GM19238 (cell line): ENCODE measurements around the gene ANKRD24.
A peak's percentile ranks its signal among the peaks of the same experiment; 100 is the strongest.
"Not testable (repeated sequence)": the region's sequence is repeated elsewhere in the genome, so short reads cannot be mapped to it uniquely, and the experiment has no call there.

Experiments
- DNase-seq: peaks from one replicate; pipeline ENCODE4 v3.0.0; 2011; ENCODE audit warnings: low spot score; ENCODE audit not compliant: insufficient read length

Gene ANKRD24

DNA sequence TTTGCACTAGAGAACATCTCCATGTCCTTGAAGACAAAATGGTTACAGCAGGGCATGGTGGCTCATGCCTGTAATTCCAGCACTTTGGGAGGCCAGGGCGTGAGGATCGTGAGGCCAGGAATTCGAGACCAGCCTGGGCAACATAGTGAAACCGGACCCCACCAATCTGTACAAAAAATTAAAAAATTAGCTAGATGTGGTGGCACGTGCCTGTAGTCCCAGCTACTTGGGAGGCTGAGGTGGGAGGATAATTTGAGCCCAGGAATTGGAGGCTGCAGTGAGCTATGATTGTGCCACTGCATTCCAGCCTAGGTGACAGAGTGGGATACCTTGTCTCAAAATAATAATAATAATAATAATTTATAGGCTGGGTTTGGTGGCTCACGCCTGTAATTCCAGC, 47.7 kb downstream of the ANKRD24 start:
- not testable (repeated sequence) for DNase-seq

DNA sequence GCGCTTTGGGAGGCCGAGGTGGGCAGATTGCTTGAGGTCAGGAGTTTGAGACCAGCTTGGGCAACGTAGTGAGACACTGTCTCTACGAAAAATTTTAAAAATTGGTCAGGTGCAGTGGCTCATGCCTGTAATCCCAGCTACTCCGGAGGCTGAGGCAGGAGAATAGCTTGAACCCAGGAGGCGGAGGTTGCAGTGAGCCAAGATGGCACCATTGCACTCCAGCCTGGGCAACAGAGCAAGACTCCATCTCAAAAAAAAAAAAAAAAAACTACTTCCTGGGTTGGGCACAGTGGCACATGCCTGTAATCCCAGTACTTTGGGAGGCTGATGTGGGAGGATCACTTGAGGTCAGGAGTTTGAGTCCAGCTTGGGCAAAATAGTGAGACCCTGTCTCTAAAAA, 49.0 kb downstream of the ANKRD24 start:
- not testable (repeated sequence) for DNase-seq

DNA sequence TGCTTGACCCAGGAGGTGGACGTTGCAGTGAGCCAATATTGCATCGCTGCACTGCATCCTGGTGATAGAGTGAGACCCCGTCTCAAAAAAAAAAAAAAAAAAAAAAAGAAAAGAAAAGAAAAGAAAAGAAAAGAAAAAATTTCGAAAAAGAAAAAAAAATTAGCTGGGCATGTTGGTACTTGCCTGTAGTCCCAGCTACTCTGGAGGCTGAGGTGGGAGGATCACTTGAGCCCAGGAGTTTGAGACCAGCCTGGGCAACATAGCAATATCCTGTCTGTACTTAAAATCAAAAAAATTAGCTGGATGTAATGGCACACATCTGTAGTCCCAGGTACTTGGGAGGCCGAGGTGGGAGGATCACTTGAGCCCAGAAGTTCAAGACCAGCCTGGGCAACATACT, 49.6 kb downstream of the ANKRD24 start:
- not testable (repeated sequence) for DNase-seq

DNA sequence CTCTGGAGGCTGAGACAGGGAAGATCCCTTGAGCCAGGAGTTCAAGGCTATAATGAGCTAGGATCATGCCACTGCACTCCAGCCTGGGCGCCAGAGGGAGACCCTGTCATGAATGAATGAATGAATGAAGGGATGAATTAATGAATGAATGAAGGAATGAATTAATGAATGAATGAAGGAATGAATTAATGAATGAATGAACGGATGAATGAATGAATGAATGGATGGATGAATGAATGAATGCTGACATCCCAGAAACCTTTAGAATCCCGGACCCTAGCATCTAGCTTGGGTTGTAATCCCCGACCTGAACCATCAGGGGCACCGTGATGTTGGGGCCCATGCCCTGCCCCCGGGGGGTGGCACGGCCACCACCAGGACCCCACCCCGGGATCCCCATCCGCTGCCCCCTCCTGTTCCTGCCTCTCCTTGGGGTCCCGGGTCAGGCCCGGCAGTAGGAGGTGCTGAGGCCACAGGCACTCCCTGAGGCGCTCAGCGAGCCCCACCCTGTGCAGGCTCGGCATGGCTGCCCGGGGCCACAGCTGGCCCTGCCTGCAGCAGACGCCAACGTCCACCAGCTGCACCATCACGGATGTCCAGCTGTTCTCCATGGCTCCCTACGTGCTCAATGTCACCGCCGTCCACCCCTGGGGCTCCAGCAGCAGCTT, 50.3 kb downstream of the ANKRD24 start:
- no peak for DNase-seq

DNA sequence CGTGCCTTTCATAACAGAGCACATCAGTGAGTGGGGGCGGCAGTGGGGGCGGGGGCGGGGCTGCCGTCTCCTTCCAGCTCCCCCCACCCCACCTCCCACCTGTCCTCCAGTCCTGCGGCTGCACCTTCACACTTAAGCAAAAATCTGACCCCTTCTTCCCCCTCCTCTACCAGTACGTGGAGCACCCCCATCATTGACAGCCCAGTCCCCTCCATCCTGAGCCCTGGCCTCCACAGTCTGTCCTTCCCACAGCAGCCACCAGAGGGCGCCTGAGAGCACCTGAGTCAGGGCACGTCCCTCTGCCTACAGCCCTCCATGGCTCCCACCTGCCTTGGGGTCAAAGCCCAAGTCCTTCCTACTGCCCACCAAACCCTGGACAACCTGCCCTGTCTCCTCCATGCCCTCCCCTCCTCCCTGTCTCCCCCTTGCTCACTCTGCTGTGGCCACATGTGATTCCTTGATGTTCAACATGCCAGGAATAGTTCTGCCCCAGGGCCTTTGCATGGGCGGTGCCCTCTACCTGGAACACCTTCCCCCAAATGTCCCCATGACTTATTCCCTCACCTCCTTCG, 50.9 kb downstream of the ANKRD24 start:
- DNase-seq: no peak

DNA sequence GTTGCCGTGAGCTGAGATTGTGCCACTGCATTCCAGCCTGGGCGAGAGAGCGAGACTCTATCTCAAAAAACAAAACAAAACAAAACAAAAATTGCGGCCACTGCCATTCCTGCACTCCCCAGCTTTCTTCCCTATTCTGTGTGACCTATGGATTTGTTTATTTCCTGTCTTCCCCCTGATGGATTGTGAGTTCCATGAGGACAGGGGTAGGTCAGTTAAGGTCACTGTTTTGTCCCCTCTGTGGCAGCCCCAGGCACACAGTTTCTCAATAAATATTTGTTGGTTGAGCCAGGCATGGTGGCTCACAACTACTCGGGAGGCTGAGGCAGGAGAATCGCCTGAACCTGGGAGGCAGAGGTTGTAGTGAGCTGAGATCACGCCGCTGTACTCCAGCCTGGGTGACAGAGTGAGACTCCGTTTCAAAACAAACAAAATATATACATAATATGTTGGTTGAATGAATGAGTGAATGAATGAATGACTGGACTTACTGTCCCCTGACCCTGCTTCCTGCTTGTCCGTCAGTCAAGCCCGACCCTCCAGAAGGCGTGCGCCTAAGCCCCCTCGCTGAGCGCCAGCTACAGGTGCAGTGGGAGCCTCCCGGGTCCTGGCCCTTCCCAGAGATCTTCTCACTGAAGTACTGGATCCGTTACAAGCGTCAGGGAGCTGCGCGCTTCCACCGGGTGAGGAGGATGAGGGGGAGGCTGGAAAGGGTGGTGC, 51.8 kb downstream of the ANKRD24 start:
- DNase-seq: no peak

DNA sequence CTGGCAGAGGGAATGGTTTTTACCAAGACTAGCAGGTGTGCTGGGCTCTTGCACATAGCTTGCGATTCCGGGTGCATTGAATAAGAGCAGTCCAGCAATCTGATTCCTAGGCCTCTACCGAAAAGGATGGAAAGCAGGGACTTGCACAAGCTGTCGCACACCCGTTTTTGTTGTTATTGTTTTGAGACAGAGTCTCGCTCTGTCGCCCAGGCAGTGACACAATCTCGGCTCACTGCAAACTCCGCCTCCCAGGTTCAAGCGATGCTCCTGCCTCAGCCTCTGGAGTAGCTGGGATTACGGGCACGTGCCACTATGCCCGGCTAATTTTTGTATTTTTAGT, 52.3 kb downstream of the ANKRD24 start:
- no peak for DNase-seq

DNA sequence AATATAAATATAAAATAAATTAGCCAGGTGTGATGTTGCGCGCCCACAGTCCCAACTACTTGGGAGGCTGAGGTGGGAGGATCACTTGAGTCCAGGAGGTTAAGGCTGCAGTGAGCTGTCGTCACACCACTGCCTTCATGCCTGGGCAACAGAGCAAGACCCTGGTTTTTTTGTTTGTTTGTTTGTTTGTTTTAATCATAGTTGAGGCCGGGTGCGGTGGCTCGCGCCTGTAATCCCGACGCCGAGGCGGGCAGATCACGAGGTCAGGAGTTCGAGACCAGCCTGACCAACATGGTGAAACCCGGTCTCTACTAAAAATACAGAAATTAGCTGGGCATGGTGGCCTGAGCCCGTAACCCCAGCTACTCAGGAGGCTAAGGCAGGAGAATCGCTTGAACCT, 55.0 kb downstream of the ANKRD24 start:
- DNase-seq: not testable (repeated sequence)

DNA sequence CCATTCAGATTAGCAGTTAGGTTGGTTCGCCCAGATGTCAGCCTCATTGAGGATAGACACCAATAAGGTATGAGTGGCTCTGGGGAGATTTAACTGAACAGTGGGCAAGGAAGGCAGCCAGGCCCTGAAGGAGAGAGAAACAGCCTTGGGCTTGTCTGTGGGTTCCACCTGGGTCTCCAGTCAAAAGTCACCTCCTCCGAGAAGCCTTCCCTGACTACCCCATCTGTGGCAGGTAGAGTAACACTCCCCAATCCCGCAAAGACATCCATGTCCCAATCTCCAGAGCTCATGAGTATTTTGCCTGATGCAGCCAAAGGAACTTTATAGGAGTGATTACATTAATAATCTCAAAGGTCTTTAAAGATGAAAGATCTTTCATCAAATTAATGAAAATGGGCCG, 56.3 kb downstream of the ANKRD24 start:
- DNase-seq: no peak

DNA sequence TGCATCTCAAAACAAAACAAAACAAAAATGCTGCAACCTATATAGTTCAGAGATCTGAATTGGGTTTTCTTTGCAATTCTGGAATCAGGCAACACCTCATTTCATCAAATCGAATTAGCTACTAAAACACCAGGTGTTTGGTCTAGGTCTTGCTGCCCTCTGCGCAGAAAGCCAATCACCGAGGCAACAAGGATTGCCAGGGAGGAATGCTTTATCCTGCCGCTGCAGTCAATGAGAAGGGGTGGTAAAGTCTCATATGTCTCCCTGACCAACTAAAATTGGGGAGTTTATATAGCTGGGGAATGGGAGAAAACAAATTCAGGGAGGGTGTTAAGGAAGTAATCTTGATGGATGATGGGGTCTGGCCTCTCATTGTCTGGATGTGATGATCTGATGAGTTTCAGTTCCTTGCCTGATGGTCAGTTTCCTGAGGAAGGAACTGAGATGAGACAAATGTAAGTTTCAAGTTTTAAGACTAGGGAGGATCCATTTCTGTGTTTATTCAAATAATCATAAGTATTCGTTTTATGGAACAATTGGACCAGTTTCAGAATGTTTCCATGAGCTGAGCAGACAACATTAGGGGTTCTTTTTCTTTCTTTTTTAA, 59.4 kb downstream of the ANKRD24 start:
- no peak for DNase-seq

DNA sequence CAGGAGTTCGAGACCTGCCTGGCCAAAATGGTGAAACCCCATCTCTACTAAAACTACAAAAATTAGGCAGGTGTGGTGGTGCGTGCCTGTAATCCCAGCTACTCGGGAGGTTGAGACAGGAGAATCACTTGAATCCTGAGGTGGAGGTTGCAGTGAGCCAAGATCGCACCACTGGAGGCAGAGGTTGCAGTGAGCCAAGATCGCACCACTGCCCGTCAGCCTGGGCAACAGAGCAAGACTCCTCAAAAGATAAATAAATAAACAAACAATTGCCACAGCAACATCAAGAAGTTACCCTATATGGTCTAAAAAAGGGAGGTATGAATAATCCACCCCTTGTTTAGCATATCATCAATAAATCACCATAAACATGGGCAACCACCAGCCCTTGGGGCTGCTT, 63.4 kb downstream of the ANKRD24 start:
- DNase-seq: not testable (repeated sequence)

DNA sequence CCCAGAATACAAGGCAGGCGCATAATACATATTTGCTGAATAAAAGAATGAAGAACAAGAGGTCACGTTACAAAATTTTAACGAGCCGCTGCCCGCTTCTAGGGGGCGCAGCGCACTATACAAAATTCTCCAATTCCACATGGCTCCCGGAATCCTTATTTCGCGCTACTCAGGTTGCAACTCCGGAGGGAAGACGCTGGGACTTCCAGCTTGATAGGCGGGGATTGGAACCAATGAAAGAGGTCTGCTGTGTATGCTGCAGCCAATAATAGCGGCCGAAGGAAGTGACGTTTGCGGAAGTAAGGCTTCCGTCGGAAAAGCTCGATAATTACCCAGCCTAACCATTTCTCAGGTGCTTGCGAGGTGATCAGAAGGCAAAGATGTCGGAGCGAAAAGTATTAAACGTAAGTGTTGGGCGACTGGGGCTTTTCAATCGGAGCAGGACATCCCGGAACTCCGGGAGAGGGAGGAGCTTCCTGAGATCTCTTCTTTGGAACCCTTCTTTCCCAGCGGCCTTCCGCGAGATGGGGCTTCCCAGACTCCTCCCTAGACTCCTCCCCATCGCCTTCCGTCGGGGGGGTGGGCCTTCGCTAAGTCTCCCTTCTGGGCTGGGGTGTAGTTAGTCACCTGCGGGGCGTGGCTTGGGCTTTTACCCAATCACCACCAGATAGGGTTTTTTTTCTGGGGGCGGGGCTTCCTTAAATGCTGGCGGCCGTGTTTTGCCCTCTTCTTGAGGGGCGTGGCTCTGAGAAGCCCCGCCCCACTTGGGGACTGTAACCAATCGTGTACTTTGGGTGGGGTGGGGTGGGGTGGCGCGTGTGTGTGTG, 64.5 kb downstream of the ANKRD24 start, which contains the start of gene YJU2:
TSS of gene YJU2 (plus strand) at position 314 of the 827 bp plus-strand sequence. CDS start at position 381, 67 bp downstream.
- DNase-seq: peak; percentile 99

DNA sequence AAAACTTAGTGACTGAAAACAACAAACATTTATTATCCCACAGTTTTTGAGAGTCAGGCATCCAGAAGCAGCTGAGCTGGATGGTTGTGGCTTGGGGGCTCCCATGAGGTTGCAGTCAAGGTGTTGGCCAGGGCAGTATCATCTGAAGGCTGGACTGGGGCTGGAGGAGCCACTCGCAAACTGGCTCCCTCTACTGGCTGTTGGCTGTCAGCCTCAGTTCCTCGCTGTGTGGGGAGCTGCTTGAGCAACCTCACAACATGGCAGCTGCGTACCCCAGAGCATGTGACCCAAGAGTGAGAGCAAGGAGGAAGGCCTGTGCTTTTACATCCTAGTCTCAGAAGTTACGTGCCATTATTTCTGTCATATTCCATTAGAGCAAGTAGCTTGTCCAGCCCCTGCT, 74.1 kb downstream of the ANKRD24 start:
- DNase-seq: no peak

DNA sequence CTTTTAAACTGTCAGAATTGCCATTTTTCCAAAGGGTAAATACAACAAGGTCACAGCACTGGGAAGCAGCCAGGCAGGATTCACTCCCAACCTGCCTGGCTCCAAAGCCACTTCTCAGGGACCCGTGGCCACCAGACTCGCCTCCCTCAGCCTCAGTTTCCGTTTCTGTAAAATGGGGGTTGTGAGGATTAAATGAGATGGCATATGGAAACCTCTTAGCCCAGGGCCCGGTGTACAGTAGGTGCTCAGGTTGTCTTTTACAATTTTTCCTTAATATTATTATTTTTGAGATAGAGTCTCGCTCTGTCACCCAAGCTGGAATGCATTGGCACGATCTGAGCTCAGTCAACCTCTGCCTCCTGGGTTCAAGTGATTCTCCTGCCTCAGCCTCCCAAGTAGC, 74.5 kb downstream of the ANKRD24 start:
- no peak for DNase-seq

DNA sequence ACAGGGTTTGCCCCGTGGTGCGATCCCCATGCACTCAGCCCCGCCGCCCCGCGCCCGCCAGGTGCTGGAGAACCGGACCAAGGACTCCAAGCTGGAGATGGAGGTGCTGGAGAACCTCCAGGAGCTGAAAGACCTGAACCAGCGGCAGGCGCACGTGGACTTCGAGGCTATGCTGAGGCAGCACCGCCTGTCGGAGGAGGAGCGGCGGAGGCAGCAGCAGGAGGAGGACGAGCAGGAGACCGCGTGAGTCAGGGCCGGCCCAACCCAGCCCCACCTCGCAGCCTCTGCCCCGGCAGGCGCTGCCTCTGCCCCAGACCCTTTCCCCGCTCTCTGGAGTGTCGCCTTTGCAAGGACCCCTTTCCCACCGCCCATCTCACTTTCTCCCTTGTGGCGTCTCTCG, 75.7 kb downstream of the ANKRD24 start:
- DNase-seq: no peak

DNA sequence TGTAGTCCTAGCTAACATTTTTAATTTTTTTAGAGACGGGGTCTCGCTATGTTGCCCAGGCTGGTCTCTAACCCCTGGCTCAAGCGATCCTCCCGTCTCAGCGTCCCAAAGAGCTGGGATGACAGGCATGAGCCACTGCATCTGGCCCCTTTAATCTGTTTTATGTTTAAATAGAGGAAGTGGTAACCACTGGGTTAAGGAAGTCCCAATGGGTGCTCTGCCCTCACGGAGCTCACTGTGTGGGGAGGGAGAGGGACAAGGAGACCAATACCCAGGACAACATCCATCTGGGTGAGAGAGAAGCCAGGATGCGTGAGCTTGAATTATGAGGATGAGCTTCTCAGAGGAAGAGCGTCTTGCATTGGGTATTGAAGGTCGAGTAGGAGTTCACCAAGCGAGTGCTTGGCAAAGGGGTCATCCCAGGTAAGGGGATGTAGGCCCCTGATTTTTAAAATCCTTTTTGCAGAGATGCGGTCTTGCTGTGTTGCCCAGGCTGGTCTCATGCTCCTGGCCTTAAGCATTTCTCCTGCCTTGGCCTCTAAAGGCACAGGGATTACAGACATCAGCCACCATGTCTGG, 78.2 kb downstream of the ANKRD24 start:
- no peak for DNase-seq

DNA sequence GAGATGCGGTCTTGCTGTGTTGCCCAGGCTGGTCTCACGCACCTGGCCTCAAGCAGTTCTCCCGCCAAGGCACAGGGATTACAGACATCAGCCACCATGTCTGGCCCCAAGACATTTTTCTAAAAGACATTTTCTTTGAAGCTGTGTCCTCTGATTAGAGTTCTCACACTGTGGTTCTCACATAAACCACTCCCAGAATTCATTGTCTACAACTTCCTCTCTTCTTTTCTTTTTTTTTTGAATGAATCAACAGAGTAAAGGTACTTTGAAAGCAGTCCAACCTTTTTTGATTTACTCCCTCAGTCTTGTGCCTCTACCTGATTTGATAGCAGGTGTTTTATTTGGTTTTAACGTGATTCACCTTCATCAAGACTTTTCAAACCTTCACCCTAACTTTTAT, 82.3 kb downstream of the ANKRD24 start:
- DNase-seq: no peak

DNA sequence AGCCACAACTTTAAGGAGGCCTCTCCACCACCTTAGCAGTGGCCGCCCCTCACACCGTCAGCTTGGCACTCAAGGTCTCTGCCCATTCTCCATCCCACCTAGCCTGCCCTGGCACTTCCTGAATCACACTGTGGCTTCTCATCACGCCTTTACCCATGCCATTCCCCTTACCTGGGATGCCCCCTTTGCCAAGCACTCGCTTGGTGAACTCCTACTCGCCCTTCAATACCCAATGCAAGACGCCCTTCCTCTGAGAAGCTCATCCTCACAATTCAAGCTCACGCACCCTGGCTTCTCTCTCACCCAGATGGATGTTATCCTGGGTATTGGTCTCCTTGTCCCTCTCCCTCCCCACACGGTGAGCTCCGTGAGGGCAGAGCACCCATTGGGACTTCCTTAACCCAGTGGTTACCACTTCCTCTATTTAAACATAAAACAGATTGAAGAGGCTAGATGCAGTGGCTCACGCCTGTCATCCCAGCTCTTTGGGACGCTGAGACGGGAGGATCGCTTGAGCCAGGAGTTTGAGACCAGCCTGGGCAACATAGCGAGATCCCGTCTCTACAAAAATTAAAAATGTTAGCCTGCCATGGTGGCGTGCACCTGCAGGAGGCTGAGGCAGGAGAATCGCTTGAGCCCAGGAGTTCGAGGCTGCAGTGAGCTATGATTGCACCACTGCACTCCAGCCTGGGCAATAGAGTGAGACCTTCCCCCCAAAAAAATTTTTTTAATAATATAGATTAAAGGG, 83.9 kb downstream of the ANKRD24 start:
- DNase-seq: no peak

DNA sequence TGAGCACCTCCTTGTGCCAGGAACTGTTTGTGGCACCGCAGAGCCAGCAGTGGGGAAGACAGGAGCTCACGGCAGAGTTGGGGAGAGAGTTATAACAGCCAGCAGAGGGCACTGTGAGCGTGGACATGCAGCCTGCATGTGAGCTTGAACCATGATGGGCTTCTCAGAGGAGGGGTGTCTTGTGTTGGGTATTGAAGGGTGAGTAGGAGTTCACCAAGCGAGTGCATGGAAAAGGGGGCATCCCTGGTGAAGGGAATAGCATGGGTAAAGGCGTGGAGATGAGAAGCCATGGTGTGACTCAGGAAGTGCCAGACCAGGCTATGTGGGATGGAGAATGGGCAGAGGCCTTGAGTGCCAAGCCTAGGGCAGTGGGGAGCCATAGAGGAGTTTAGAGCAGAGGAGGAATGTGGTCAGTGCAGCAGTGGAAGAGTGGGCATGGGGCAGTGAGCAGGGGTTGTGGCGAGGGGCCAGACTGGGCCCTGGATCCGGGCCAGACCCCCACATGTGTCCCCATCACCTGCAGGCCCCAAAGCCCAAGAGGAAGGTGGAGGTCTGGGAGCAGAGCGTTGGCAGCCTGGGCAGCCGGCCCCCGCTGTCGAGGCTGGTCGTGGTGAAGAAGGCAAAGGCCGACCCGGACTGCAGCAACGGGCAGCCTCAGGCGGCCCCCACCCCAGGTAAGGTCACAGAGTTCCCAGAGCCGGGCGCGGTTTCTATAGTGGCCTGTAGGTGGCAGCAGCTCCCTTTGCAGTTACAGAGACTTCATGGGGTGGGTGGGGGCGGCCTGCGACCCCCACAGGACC, 84.8 kb downstream of the ANKRD24 start:
- DNase-seq: peak; percentile 58
